Endothelial cell (in vitro differentiated cells): ENCODE data around the gene ZNF143. TPM values are rescaled to one million over a fixed set of nuclear protein-coding genes. Genes with fewer than 3 reads are reported as not detected.

ENCODE experiments used
- DNase-seq: peaks from one replicate; pipeline ENCODE4 v3.0.0; 2021; ENCODE audit warnings: low spot score
- H3K27ac Mint-ChIP-seq: one replicate; pipeline ENCODE4 v1.8.0; 2021; ENCODE audit warnings: mixed read lengths, inconsistent platforms; ENCODE audit not compliant: unreplicated experiment
- H3K27me3 Mint-ChIP-seq: one replicate; pipeline ENCODE4 v1.8.0; 2021; ENCODE audit warnings: mild to moderate bottlenecking, moderate library complexity, mixed read lengths, inconsistent platforms; ENCODE audit not compliant: unreplicated experiment
- H3K36me3 Mint-ChIP-seq: one replicate; pipeline ENCODE4 v1.8.0; 2021; ENCODE audit warnings: mild to moderate bottlenecking, low read depth, mixed read lengths, inconsistent platforms; ENCODE audit not compliant: unreplicated experiment
- H3K4me1 Mint-ChIP-seq: one replicate; pipeline ENCODE4 v1.8.0; 2021; ENCODE audit warnings: mild to moderate bottlenecking, mixed read lengths, inconsistent platforms; ENCODE audit not compliant: unreplicated experiment
- H3K4me3 Mint-ChIP-seq: one replicate; pipeline ENCODE4 v1.8.0; 2021; ENCODE audit warnings: mild to moderate bottlenecking, mixed read lengths, inconsistent platforms; ENCODE audit not compliant: unreplicated experiment
- H3K9me3 Mint-ChIP-seq: one replicate; pipeline ENCODE4 v1.8.0; 2021; ENCODE audit warnings: mixed read lengths, inconsistent platforms; ENCODE audit not compliant: unreplicated experiment
- CTCF ChIP-seq: fragments of 200-600 bp; sonication (generic); IDR thresholded peaks from one replicate; pipeline ENCODE4 v1.5.0; 2021; ENCODE audit warnings: antibody characterized with exemption; ENCODE audit not compliant: unreplicated experiment
- total RNA-seq: library from RNA; stranded (reverse); fragmentation: NEBNext Ultra II Directional; extraction: Animal tissue kit (Norgen Biotek cat#: 25700); gene quantifications from one replicate; pipeline ENCODE4 v1.2.1, GENCODE V29; 2021; ENCODE audit not compliant: unreplicated experiment

The ZNF143 gene
- total RNA-seq, 1 donor from 2014 or later: 27.2 TPM

DNA sequence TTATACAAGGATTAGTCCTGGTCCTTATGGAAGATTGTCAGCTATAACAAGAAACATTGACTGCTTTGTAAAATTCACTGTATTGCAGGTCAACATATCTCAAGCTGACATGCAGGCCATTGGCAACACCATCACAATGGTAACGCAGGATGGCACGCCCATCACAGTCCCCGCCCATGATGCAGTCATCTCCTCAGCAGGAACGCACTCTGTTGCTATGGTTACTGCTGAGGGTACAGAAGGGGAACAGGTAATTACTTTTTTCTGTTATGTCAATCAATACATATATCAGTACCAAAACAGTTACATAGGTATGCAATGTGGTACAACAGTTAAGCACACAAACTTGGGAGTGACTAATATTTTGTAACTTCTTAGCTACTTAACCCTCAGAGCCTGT lies 55.3 kb downstream of the ZNF143 start:
- TF ChIP-seq CTCF: no peak
- no peaks in the 10 kb centered on the region for H3K9me3 Mint-ChIP-seq
- H3K27ac Mint-ChIP-seq: no peak overlapping the region
- H3K27me3 Mint-ChIP-seq: peaks cover 2% of the 10 kb centered on the region
- DNase-seq: no peak
- peaks cover 45% of the 10 kb centered on the region for H3K36me3 Mint-ChIP-seq
- no peak overlapping the region for H3K4me3 Mint-ChIP-seq
- H3K4me1 Mint-ChIP-seq: no peaks in the 10 kb centered on the region

DNA sequence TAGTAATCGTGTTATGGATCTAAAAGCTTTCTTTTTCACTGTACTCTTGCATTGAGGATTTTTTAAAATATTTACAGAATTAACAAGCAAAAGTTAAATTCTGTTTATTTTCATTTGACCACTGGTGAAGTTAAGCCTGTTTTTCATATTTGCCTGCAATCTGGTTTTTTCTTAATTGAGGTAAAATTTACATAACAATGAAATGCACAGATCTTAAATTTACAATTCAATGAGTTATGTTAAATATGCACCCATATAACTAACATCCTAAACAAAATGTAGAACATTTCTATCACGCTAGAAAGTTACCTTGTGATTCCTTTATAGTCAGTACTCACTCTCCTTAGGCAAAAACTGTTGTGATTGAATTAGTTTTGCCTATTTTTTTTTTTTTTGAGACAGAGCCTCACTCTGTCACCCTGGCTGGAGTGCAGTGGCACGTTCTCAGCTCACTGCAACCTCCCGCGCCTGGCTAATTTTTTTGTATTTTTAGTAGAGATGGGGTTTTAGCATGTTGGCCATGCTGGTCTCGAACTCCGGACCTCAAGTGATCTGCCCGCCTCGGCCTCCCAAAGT lies 58.1 kb downstream of the ZNF143 start:
- no peak for TF ChIP-seq CTCF
- Mint-ChIP-seq H3K9me3 (no peaks in the 10 kb centered on the region), H3K4me3 (no peak overlapping the region), H3K27me3 (peaks cover 2% of the 10 kb centered on the region), H3K4me1 (no peaks in the 10 kb centered on the region), H3K27ac (no peak overlapping the region), H3K36me3 (peaks cover 36% of the 10 kb centered on the region)
- no peak for DNase-seq

GRCh38 chr11:9524001-9524400 lies 63.2 kb downstream of the ZNF143 start:
- H3K36me3 Mint-ChIP-seq: peaks cover 7% of the 10 kb centered on the region
- TF ChIP-seq CTCF: no peak

DNA sequence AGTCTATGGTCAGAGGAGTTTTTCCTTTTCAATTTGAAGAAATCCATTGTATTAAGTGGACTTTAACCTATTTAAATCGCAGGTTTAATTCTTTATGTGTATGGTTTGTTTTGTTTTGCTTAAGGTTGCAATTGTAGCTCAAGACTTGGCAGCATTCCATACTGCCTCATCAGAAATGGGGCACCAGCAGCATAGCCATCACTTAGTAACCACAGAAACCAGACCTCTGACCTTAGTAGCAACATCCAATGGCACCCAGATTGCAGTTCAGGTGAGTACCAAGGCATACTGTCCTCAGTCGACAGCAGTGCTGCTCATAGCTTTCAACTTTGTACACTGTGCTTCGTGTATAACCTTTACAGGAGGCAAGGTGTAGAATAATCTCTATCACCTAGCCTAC lies 64.3 kb downstream of the ZNF143 start:
- Mint-ChIP-seq H3K36me3 (peaks cover 4% of the 10 kb centered on the region), H3K4me1 (no peaks in the 10 kb centered on the region), H3K27me3 (no peaks in the 10 kb centered on the region), H3K4me3 (no peak overlapping the region), H3K9me3 (no peaks in the 10 kb centered on the region), H3K27ac (no peak overlapping the region)
- no peak for DNase-seq
- TF ChIP-seq CTCF: no peak

More at GRCh38 chr11:9524001-9524400, 63.2 kb downstream of the ZNF143 start:
- Mint-ChIP-seq H3K27ac (no peak overlapping the region), H3K4me1 (no peaks in the 10 kb centered on the region), H3K27me3 (peaks cover 2% of the 10 kb centered on the region), H3K4me3 (no peak overlapping the region), H3K9me3 (no peaks in the 10 kb centered on the region)
- no peak for DNase-seq

DNA sequence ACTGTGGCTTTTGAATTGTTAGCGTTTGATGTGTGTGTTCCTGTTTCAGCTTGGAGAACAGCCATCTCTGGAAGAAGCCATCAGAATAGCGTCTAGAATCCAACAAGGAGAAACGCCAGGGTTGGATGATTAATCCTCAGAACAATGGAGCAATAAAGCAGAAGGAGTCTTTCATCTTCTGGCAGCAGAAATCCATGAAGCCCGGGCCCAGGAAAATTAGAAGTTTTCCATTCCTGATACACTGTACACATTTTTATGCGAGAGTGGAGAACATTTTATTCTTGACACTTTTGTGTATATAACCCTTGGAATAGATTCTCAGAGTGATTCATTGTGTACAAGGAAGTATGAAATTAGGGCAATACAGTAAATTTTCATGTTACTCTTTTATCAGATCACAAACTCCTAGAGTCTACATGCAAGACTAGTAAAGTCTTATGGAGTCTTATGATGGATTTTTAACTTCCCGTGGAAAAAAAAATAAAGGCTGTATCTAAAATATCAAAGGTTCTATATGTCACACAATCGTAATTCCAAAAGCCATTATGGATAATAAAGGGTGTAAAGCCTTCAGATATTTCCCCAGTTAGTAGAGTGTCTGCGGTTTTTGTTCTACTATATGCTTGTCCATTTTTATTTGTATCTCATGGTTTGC lies 66.8 kb downstream of the ZNF143 start:
- no peak overlapping the region for H3K27ac Mint-ChIP-seq
- no peak for TF ChIP-seq CTCF
- no peaks in the 10 kb centered on the region for H3K4me1 Mint-ChIP-seq
- H3K27me3 Mint-ChIP-seq: peaks cover 3% of the 10 kb centered on the region
- H3K9me3 Mint-ChIP-seq: no peaks in the 10 kb centered on the region
- no peak for DNase-seq
- no peak overlapping the region for H3K4me3 Mint-ChIP-seq
- no peaks in the 10 kb centered on the region for H3K36me3 Mint-ChIP-seq
